GM18858 (cell line): ENCODE results near the gene NRAS.
A peak's percentile ranks its signal among the peaks of the same experiment; 100 is the strongest.
"Not testable (repeated sequence)": the region's sequence is repeated elsewhere in the genome, so short reads cannot be mapped to it uniquely, and the experiment has no call there.

ENCODE experiments used
- ATAC-seq: cut with Tn5 transposase; IDR thresholded peaks from one replicate; pipeline ENCODE4 v1.9.1; 2021; ENCODE audit not compliant: unreplicated experiment

The NRAS gene

GRCh38 chr1:114716304-114717170 lies at the start of gene NRAS:
TSS of gene NRAS (minus strand) at chr1:114716771. CDS start at chr1:114716160, 611 bp downstream.
- peak; percentile 93 for ATAC-seq

DNA sequence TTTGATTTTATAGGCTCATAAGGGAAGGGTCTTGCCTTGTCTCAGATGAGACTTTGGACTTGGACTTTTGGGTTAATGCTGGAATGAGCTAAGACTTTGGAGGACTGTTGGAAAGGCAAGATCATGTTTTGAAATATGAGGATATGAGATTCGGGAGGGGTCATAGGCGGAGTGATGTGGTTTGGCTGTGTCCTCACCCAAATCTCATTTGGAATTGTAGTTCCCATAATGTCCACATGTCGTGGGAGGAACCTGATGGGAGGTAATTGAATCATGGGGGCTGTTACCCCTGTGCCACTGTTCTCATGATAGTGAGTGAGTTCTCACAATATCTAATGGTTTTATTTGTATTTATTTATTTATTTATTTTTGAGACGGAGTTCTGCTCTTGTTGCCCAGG lies 48.1 kb upstream of the NRAS start:
- no peak for ATAC-seq

DNA sequence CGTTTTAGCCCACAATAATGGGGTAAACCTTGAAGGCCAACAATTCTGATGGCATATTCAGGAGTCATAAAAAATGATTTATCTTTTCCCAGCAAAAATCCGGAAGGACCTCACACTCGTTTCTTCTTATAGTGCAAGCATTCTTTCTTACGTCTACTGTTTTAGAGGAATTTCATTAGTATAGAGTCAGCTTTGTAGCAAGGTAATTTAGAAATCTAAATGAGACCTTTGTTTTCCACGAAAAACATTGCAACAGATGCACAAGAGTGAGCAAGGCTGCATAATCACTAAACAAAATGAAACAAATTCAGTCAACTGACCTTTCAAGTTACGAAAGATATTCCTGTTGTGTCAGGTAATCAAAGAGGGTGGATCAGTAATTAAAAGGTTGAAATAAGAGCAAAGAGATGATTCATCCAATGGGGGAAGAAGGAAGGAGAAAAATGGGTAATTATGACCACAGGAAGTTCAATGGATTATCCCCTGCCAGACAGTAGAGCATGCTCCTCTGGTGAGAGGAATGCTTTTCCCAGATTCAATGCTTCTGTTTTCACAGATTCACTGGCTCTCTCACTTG lies 41.8 kb upstream of the NRAS start:
- no peak for ATAC-seq

DNA sequence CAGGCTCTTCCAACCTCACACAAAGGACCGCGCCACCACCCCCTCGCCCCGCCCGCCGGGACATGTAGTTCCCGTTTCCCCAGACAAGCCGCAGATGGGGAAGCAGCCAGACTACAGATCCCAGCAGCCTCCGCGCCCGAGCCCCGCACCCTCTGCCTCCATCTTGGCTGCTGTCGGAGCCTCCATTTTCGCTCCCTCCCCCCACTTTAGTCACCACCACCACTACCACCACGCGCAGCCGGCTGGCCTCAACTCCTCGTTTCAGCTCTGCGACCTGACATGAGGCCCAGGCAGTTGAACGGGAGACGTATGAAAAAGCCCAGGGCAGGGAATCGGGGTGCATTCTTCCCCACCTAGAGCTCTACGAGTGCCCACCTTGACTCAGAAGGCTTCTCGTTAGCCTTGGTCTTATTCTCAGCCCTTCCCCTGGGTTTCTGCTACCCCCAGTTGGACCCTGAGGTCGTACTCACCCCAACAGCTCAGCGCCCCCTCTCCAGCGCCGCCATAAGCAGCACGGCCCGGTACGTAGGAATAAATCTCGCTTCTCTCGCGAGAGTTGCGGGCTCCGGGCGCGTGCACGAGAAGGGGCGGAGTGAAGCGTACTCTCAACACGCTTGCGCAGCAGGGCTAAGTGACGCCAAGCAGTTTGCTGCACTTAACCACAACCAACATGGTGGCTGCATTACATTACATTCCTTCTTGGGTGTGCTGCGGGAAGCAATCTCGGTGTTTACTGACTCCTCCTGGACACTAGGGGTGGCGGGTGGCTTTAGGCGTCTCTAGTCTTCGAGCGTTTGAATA lies 41.1 kb upstream of the NRAS start, which contains the start of gene CSDE1:
CSDE1 (minus strand) TSS at position 530 of the 801 bp plus-strand sequence. CDS start 18,094 bp downstream, outside the sequence.
- peak; percentile 58 for ATAC-seq

DNA sequence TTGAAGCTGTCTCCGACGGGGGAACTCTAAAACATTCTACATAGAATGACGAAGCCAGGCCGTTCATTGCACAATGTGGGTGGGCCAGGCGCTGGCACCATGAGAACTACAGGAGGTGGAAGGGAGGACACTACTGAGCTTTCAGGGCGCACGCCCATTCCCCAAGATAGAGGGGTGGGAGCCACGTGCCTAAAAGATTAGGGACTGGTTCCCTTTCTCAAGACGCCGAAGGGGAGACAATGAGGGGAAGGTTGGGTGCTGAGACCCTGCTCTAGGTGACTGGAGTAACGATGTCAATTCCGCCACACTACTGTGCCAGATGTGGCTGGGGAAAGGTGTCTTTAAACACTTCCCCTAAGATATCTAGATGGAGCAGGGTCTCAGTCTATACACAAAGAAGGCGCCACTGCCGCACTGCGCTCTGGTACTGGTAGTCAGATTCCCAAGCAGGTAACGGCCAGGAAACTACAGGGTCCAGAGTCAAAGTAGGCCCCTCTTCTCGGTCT lies 40.4 kb upstream of the NRAS start:
- no peak for ATAC-seq

GRCh38 chr1:114756009-114756892 lies 39.7 kb upstream of the NRAS start:
- ATAC-seq = peak; percentile 40

- no peak for ATAC-seq
Observed at GRCh38 chr1:114755006-114755931, 38.7 kb upstream of the NRAS start.

DNA sequence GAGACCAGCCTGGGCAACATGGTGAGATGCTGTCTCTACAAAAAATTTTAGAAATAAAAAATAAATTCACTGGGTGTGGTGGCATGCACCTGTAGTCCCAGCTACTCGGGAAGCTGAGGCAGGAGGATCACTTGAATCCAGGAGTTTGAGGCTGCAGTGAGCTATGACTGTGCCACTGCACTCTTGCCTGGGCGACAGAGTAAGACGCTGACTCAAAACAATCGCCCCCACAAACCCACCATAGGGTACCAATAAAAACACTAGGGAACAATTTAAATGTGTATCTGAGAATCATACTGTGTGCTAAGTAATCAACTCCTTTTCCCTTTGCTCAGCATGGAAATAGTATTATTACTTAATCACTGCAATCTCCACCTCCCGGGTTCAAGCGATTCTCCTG lies 37.1 kb upstream of the NRAS start:
- not testable (repeated sequence) for ATAC-seq

DNA sequence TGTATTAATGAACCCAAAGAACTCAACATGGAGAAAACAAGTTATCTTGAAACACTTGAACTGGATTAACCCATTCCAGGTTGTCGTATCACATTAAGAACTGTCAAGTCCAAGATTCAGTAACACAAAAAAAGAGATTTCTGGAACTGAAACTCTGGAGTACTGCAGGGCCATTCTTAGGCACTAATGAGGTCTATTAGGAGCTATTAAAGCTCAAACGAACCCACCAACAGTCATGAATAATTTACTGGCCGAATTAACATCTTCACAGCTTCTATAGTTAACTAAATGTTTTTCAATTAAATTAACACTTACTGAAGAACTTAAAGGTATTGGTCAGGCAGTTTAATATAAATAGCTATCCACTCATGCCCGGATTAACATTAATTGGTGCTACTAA lies 36.6 kb upstream of the NRAS start:
- no peak for ATAC-seq

- no peak for ATAC-seq
Observed at GRCh38 chr1:114750780-114751179, 34.2 kb upstream of the NRAS start.

DNA sequence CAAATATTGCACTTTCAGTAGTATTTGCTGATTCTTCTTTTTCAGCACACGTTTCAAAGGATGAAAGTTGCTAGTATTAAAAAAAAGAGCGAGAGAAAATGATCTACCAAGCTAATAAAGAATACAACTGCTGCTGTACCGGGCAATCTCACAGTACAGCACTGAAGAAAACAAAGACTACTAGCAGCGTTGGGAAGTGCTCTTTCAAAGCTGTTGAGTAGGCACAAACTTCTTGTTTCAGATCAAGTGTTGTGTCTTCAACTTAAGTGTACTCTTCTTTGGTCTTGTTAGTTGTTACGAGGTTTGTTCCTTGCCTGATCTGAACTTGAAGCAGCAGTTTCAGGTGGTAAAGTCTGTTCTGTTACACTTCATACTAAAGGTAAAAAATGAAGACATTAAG lies 33.3 kb upstream of the NRAS start:
- ATAC-seq = no peak

GRCh38 chr1:114746450-114747121 lies 30.0 kb upstream of the NRAS start:
- no peak for ATAC-seq

GRCh38 chr1:114745291-114745690 lies 28.7 kb upstream of the NRAS start:
- no peak for ATAC-seq

DNA sequence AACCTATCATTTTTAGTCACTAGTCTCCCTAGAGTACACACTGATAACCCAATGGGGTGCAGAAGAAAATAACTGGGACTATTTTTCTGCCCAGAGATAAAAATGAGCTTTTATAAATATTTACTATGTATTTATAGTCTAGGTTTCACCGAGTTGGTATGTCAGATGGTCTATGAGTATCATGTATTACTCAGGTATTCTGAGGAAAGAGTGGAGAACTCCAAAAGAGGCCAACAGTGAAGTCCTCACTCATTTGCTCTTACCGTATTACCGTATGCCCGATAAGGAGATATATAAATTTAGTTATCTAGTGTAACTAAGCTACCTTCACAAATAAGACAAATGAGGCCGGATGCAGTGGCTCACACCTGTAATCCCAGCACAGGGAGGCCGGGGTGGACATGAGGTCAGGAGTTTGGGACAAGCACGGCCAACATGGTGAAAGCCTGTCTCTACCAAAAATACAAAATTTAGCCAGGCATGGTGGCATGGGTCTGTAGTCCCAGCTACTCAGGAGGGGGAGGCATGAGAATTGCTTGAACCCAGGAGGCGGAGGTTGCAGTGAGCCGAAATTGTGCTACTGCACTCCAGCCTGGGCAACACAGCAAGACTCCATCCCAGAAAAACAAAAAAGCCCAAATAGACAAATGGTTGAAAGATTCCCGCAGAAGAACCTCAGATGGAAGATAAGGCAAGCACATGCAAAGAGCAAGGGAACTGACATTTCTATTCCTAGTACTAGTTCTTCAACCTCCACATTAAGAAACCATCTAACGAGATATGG lies 25.6 kb upstream of the NRAS start:
- ATAC-seq = no peak

- ATAC-seq = no peak
Observed at GRCh38 chr1:114740331-114740730, 23.8 kb upstream of the NRAS start.

DNA sequence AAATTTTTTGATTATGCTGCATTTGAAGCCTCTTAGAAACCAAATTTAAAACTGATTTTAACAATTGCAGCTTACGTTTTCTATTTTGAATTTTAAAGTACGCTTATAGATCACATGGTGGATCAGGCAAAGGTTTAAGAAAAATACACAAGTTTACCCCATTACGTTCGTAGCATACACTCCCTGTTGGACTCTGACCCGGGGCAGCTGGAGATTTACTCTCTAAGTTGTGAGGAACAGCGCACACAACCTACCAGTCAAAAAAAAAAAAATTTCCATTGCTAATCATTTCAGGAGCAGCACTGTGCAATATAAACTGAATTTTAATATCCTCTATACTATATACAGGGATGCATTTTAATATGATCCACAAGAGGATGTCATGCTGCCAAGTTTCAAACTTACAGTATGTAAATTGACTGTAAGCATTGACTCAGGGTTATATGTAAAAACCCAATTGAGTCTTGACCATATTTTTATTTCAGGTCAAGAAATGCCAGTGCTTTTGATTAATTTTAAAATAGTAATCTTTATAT lies 20.8 kb upstream of the NRAS start:
- no peak for ATAC-seq

DNA sequence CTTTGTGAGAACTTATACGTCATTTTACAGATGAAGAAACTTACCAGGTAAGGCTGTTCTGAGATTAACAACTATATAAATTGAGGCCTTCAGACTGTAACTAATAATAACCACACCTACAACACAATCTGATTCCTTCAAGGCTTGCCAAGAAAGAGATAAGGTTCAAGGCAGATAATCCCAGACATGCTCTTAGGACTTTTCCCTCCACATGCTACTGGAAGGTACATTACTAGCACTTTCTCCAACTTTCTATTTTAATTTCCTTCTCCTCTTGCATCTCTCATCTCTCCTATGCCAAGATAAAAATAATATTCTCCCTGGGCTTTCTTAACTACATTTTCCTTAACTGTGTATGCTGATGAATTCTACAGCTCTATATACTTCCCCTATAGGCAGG lies 18.9 kb upstream of the NRAS start:
- no peak for ATAC-seq

- ATAC-seq = no peak
Observed at GRCh38 chr1:114729782-114730181, 13.2 kb upstream of the NRAS start.
